ENCODE data around the gene CCDC88C.
A peak's percentile ranks its signal among the peaks of the same experiment; 100 is the strongest.

CCDC88C gene

GRCh38 chr14:91364524-91365270, 52.9 kb downstream of the CCDC88C start:
- POLR2A ChIA-PET = interaction anchor here (0.8 kb wide), 1 partner anchor 51 kb away, joined by 3 read pairs; no protein-coding TSS in a partner anchor
- TF ChIP-seq CTCF (IDR thresholded peaks at IDR 0.05; ENCODE audit: control extremely low read depth, extremely low read depth, low read depth, missing control alignments) = no peak
- CTCF ChIA-PET = interaction anchor here (1.0 to 2.6 kb wide), 5 partner anchors 8 to 41 kb away, joined by 3 to 20 read pairs (median 4); no protein-coding TSS in a partner anchor
- no peak for DNase-seq (ENCODE audit: extremely low spot score)

GRCh38 chr14:91363776-91364523, 53.7 kb downstream of the CCDC88C start:
- peak; percentile 77 for DNase-seq (ENCODE audit: extremely low spot score)

GRCh38 chr14:91361233-91361811, 56.3 kb downstream of the CCDC88C start:
- ChIA-PET CTCF (interaction anchor here (1.0 to 8.4 kb wide), 5 partner anchors 10 to 57 kb away, joined by 3 to 56 read pairs (median 8); partner anchors contain the start of gene CCDC88C), POLR2A (no interaction called here)

More at GRCh38 chr14:91363776-91364523, 53.7 kb downstream of the CCDC88C start:
- ChIA-PET CTCF (interaction anchor here (1.0 to 2.6 kb wide), 3 partner anchors 10 to 40 kb away, joined by 3 to 20 read pairs (median 8); no protein-coding TSS in a partner anchor), POLR2A (no interaction called here)
- TF ChIP-seq CTCF (IDR thresholded peaks at IDR 0.05; ENCODE audit: control extremely low read depth, extremely low read depth, low read depth, missing control alignments) = peak; percentile 12

GRCh38 chr14:91360490-91361232, 57.0 kb downstream of the CCDC88C start:
- ChIA-PET POLR2A (no interaction called here), CTCF (interaction anchor here (1.0 to 8.4 kb wide), 8 partner anchors 10 to 60 kb away, joined by 3 to 56 read pairs (median 4); partner anchors contain the start of gene CCDC88C)
- DNase-seq (ENCODE audit: extremely low spot score) = no peak
- TF ChIP-seq CTCF (IDR thresholded peaks at IDR 0.05; ENCODE audit: control extremely low read depth, extremely low read depth, low read depth, missing control alignments) = no peak

More at GRCh38 chr14:91361233-91361811, 56.3 kb downstream of the CCDC88C start:
- no peak for DNase-seq (ENCODE audit: extremely low spot score)
- no peak for TF ChIP-seq CTCF (IDR thresholded peaks at IDR 0.05; ENCODE audit: control extremely low read depth, extremely low read depth, low read depth, missing control alignments)

- DNase-seq (ENCODE audit: extremely low spot score) = no peak
- ChIA-PET CTCF (interaction anchor here (1.3 to 8.4 kb wide), 4 partner anchors 8 to 62 kb away, joined by 4 to 56 read pairs (median 7); no protein-coding TSS in a partner anchor), POLR2A (interaction anchor here (0.6 kb wide), 1 partner anchor 38 kb away, joined by 7 read pairs; no protein-coding TSS in a partner anchor)
- no peak for TF ChIP-seq CTCF (IDR thresholded peaks at IDR 0.05; ENCODE audit: control extremely low read depth, extremely low read depth, low read depth, missing control alignments)
These were observed 58.9 kb downstream of the CCDC88C start for GRCh38 chr14:91358654-91359220.
